HEK293T (cell line): Measurements from ENCODE around the gene LRRC7.

Experiments used
- ARNT ChIP-seq: fragments of 450-650 bp; IDR thresholded peaks from 2 replicates; pipeline ENCODE4 v1.6.1; 2017; ENCODE audit warnings: mild to moderate bottlenecking
- CTBP1 ChIP-seq: fragments of 450-650 bp; IDR thresholded peaks from 2 replicates; pipeline ENCODE4 v1.6.1; 2016; ENCODE audit warnings: borderline replicate concordance
- ELF4 ChIP-seq: fragments of 450-650 bp; IDR thresholded peaks from 2 replicates; pipeline ENCODE4 v1.6.1; 2017; ENCODE audit warnings: antibody characterized with exemption
- FOXA1 ChIP-seq: fragments of 450-650 bp; IDR thresholded peaks from 2 replicates; pipeline ENCODE4 v1.6.1; 2016; ENCODE audit warnings: mild to moderate bottlenecking
- FOXK2 ChIP-seq: fragments of 450-650 bp; IDR thresholded peaks from 2 replicates; pipeline ENCODE4 v1.6.1; 2016; ENCODE audit warnings: mild to moderate bottlenecking
- FOXM1 ChIP-seq: fragments of 450-650 bp; IDR thresholded peaks from 2 replicates; pipeline ENCODE4 v1.6.1; 2017; ENCODE audit warnings: mild to moderate bottlenecking, borderline replicate concordance
- LEF1 ChIP-seq: fragments of 450-650 bp; IDR thresholded peaks from 2 replicates; pipeline ENCODE4 v1.6.1; 2017; ENCODE audit warnings: mild to moderate bottlenecking, borderline replicate concordance
- SP1 ChIP-seq: fragments of 450-650 bp; IDR thresholded peaks from 2 replicates; pipeline ENCODE4 v1.6.1; 2017
- SUZ12 ChIP-seq: fragments of 450-650 bp; IDR thresholded peaks from 2 replicates; pipeline ENCODE4 v1.6.1; 2016; ENCODE audit warnings: mild to moderate bottlenecking
- TARDBP ChIP-seq: fragments of 450-650 bp; IDR thresholded peaks from 2 replicates; pipeline ENCODE4 v1.6.1; 2016
- ZNF384 ChIP-seq: fragments of 450-650 bp; IDR thresholded peaks from 2 replicates; pipeline ENCODE4 v1.6.1; 2016

DNA sequence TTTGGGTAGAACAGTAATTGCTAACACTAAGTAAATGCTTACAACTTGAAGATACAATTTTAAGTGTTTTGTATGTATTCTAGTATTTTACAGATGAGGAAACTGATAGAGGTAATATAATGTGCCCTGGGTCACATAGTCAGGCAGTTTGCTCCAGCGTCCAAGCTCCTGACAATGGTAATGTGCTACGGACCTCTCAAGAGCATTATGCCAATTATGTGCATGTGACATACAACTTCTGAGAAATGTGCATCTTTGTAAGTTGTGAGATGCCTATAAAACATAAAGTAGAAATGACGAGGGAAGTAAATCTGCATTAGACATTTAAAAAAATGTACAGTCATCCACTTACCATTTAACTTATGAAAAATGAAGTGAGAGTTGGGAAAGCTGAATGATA, 186.8 kb downstream of the LRRC7 start:
- TF ChIP-seq ZNF384, result no peak
- no peak for TF ChIP-seq SP1
- TF ChIP-seq ELF4, result no peak
- no peak for TF ChIP-seq ARNT
- TF ChIP-seq FOXK2, result no peak
- TF ChIP-seq FOXA1, result no peak
- TF ChIP-seq LEF1, result no peak
- TF ChIP-seq CTBP1, result no peak
- no peak for TF ChIP-seq TARDBP
- TF ChIP-seq SUZ12, result no peak
- TF ChIP-seq FOXM1, result no peak
